Fibroblast of lung (primary cell): ENCODE measurements around the gene CAMK2B. TPM values are rescaled to one million over a fixed set of nuclear protein-coding genes. Genes with fewer than 3 reads are reported as not detected.

Experiments used
- DNase-seq, 2 donors: peaks; one replicate each; pipeline versions ENCODE4 v3.0.0 to v3.0.0-alpha.2; 2010; ENCODE audit warnings: low read depth in 2 of 2
- H2AFZ ChIP-seq: 2 replicates; pipeline ENCODE4 v1.5.1; 2012; ENCODE audit warnings: low read length, control low read depth, inconsistent platforms
- H3K27ac ChIP-seq: 2 replicates; pipeline ENCODE4 v1.5.1; 2011; ENCODE audit warnings: low read length, control low read depth; ENCODE audit not compliant: insufficient read depth
- H3K27me3 ChIP-seq: 2 replicates; pipeline ENCODE4 v1.5.1; 2011; ENCODE audit warnings: mild to moderate bottlenecking, low read length; ENCODE audit not compliant: control insufficient read depth, insufficient read depth
- H3K36me3 ChIP-seq: 2 replicates; pipeline ENCODE4 v1.5.1; 2011; ENCODE audit warnings: low read length; ENCODE audit not compliant: control insufficient read depth, insufficient read depth
- H3K4me1 ChIP-seq: 2 replicates; pipeline ENCODE4 v1.5.1; 2011; ENCODE audit warnings: low read length; ENCODE audit not compliant: control insufficient read depth, insufficient read depth; ENCODE audit errors: extremely low read depth
- H3K4me2 ChIP-seq: 2 replicates; pipeline ENCODE4 v1.5.1; 2011; ENCODE audit warnings: low read length, control low read depth; ENCODE audit not compliant: insufficient read depth; ENCODE audit errors: extremely low read depth
- H3K4me3 ChIP-seq, 4 experiments: fragments of 200-600 bp in 1 of 4; sonication (generic) in 1 of 4; replicated peaks in 1 of 4; 2 replicates each; pipeline ENCODE4 v1.5.1; 2011 to 2016; ENCODE audit warnings: low read length in 4 of 4, low read depth in 3 of 4, mild to moderate bottlenecking in 3 of 4, control low read depth in 2 of 4, inconsistent platforms in 1 of 4, mixed read lengths in 1 of 4; ENCODE audit not compliant: insufficient read depth in 1 of 4; ENCODE audit errors: control extremely low read depth in 1 of 4
- H3K79me2 ChIP-seq: 2 replicates; pipeline ENCODE4 v1.5.1; 2012; ENCODE audit warnings: mild to moderate bottlenecking, low read length, inconsistent platforms; ENCODE audit not compliant: control insufficient read depth, insufficient read depth
- H3K9ac ChIP-seq: 2 replicates; pipeline ENCODE4 v1.5.1; 2011; ENCODE audit warnings: mild to moderate bottlenecking, low read length, control low read depth; ENCODE audit not compliant: insufficient read depth
- H3K9me3 ChIP-seq: 2 replicates; pipeline ENCODE4 v1.5.1; 2012; ENCODE audit warnings: low read depth, low read length; ENCODE audit not compliant: control insufficient read depth, insufficient read depth
- H4K20me1 ChIP-seq: 2 replicates; pipeline ENCODE4 v1.5.1; 2011; ENCODE audit warnings: low read length; ENCODE audit not compliant: control insufficient read depth, insufficient read depth; ENCODE audit errors: extremely low read depth
- CTCF ChIP-seq, 2 donors: IDR thresholded peaks in 1 of 2; conservative IDR thresholded peaks in 1 of 2; 1 replicate in 1 of 2; 2 replicates in 1 of 2; pipeline ENCODE4 v1.5.1; 2011 to 2012; ENCODE audit warnings: low read length in 2 of 2, control low read depth in 1 of 2, inconsistent platforms in 1 of 2, low read depth in 1 of 2, mild to moderate bottlenecking in 1 of 2
- EZH2 ChIP-seq: IDR thresholded peaks from 2 replicates; pipeline ENCODE4 v1.5.1; 2012; ENCODE audit warnings: low read length, control low read depth, mild to moderate bottlenecking; ENCODE audit errors: missing control alignments
- polyA plus RNA-seq, 2 donors: library from polyadenylated mRNA; depleted of rRNA in 1 of 2; stranded (reverse) in 1 of 2; unstranded in 1 of 2; fragments of >200 nt; gene quantifications; 2 replicates each; pipeline ENCODE4 v1.2.1, GENCODE V29; 2011 to 2012; ENCODE audit warnings: missing spikeins in 1 of 2
- total RNA-seq: library from RNA; depleted of rRNA; stranded (reverse); fragments of >200 nt; gene quantifications from 2 replicates; pipeline ENCODE4 v1.2.1, GENCODE V29; 2014

CAMK2B gene
- total and polyA plus RNA-seq, 2 donors (not counting 1 experiment from before 2014, with no cell fraction given), result 0.06 to 0.17 TPM

GRCh38 chr7:44277391-44277790, 48.0 kb downstream of the CAMK2B start:
- H4K20me1 ChIP-seq, result no peaks in the 10 kb centered on the region
- no peak overlapping the region for H3K27ac ChIP-seq
- no peak overlapping the region for H3K4me2 ChIP-seq
- H3K9me3 ChIP-seq, result no peaks in the 10 kb centered on the region
- no peaks in the 10 kb centered on the region for H3K4me1 ChIP-seq
- H2AFZ ChIP-seq, result no peak overlapping the region
- H3K79me2 ChIP-seq, result no peaks in the 10 kb centered on the region
- no peaks in the 10 kb centered on the region for H3K36me3 ChIP-seq
- TF ChIP-seq EZH2, result no peak
- TF ChIP-seq CTCF (conservative IDR thresholded peaks at IDR 0.05 in 1 of 2, IDR thresholded peaks at IDR 0.05 in 1 of 2; ENCODE audit: low read depth in 1 of 2, low read length in 2 of 2), result no peak
- H3K27me3 ChIP-seq, result peaks cover 7% of the 10 kb centered on the region
- no peak for DNase-seq
- H3K9ac ChIP-seq, result no peak overlapping the region
- H3K4me3 ChIP-seq, result no peak overlapping the region

DNA sequence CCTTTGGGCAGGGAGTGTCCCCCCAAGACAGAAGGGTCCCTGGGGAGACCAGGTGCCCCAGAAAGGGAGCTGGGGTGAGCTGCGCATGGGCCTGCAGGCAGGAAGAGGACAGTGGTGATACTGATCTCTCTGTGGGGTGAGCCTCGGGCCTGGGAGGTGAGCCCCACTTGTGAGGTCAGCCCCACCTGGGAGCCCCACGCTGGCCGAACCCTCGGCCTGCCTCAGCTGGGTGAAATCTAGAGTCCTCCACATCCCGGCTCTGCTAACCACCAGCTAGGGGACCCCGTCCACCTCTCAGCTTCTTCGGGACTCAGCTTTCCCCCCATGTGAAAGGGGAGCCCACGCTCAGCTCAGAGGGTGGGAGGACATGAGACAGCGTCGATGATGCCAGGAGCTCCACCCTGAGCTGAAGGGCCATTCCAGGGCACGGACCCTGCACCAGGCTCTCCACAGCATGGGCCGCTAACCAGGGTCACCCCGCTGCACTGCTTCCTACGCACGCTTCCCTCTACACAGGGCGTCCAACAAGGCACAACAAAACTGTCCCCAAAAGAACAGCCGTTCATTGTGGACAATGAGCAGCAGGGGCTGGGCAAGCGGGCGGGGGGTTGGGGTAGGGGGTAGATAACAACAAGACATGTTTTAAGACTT, 48.7 kb downstream of the CAMK2B start:
- no peaks in the 10 kb centered on the region for H3K9me3 ChIP-seq
- no peak overlapping the region for H3K4me3 ChIP-seq
- H3K36me3 ChIP-seq, result no peaks in the 10 kb centered on the region
- no peak overlapping the region for H2AFZ ChIP-seq
- no peaks in the 10 kb centered on the region for H3K79me2 ChIP-seq
- H3K27ac ChIP-seq, result no peak overlapping the region
- H3K27me3 ChIP-seq, result peaks cover 7% of the 10 kb centered on the region
- no peak overlapping the region for H3K4me2 ChIP-seq
- no peak for DNase-seq
- no peak for TF ChIP-seq EZH2
- no peak for TF ChIP-seq CTCF (conservative IDR thresholded peaks at IDR 0.05 in 1 of 2, IDR thresholded peaks at IDR 0.05 in 1 of 2; ENCODE audit: low read depth in 1 of 2, low read length in 2 of 2)
- no peaks in the 10 kb centered on the region for H4K20me1 ChIP-seq
- no peaks in the 10 kb centered on the region for H3K4me1 ChIP-seq
- no peak overlapping the region for H3K9ac ChIP-seq

DNA sequence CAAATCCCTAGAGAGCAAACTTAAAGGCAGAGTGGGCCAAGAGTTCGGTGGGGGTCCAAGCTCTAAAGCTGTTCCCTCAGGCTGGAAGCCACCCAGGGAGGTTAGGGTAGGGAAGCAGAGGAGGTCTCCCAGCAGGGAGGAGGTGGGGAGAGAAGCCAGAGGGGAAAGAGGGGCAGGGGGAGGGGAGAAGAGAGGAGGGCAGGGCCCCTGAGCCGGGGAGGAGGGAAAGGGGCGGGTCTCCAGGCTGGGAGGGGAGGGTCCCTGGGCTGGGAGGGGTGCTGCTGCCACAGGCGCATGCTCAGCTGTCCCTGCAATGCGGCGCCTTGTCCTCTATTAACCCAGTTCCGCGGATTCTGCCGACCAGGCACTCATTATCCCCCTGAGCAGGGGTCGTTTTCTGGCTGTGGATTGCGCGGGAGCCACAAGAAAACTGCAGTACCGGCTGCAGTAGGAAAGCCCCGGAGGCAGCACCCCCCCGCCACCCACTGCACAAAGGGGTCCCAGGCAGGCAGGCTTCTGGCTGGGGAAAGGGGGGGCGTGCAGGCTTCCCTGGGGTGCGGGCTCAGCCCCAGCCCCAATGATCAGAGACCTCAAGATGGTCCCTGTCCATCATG, 49.3 kb downstream of the CAMK2B start:
- no peak for DNase-seq
- no peak overlapping the region for H3K4me2 ChIP-seq

More for the DNA sequence above, 49.3 kb downstream of the CAMK2B start:
- peaks cover 7% of the 10 kb centered on the region for H3K27me3 ChIP-seq
- H3K79me2 ChIP-seq, result no peaks in the 10 kb centered on the region
- no peaks in the 10 kb centered on the region for H3K36me3 ChIP-seq
- no peaks in the 10 kb centered on the region for H3K9me3 ChIP-seq
- no peaks in the 10 kb centered on the region for H3K4me1 ChIP-seq
- no peak overlapping the region for H3K27ac ChIP-seq
- no peaks in the 10 kb centered on the region for H4K20me1 ChIP-seq
- no peak overlapping the region for H2AFZ ChIP-seq
- no peak for TF ChIP-seq CTCF (conservative IDR thresholded peaks at IDR 0.05 in 1 of 2, IDR thresholded peaks at IDR 0.05 in 1 of 2; ENCODE audit: low read depth in 1 of 2, low read length in 2 of 2)
- H3K9ac ChIP-seq, result no peak overlapping the region
- no peak overlapping the region for H3K4me3 ChIP-seq
